Forelimb muscle (tissue), 1 donor: Measurements from ENCODE around the gene TRIOBP. TPM values are rescaled to one million over a fixed set of nuclear protein-coding genes. Genes with fewer than 3 reads are reported as not detected.

Experiments
- DNase-seq: peaks from one replicate; pipeline ENCODE4 v3.0.0-alpha.2; 2013; ENCODE audit warnings: low read depth
- polyA plus RNA-seq: library from polyadenylated mRNA; unstranded; fragments of 120-200 nt; gene quantifications from one replicate; pipeline ENCODE4 v1.2.1, GENCODE V29; 2013; ENCODE audit not compliant: insufficient read length

The TRIOBP gene
- polyA plus RNA-seq, 1 donor: 39.9 TPM

GRCh38 chr22:37805810-37806277 lies 109.0 kb downstream of the TRIOBP start:
- DNase-seq: no peak

- no peak for DNase-seq
These were observed 109.8 kb downstream of the TRIOBP start for GRCh38 chr22:37806409-37807333.

GRCh38 chr22:37807410-37808293 lies 110.8 kb downstream of the TRIOBP start, which contains the start of gene GCAT:
Gene GCAT, plus strand, starts transcription at chr22:37807934. Its CDS starts 34 bp downstream, at chr22:37807968.
- peak; percentile 82 for DNase-seq

- no peak for DNase-seq
These were observed 111.4 kb downstream of the TRIOBP start for GRCh38 chr22:37808294-37808657.

- no peak for DNase-seq
These were observed 113.0 kb downstream of the TRIOBP start for GRCh38 chr22:37809672-37810333.

GRCh38 chr22:37811867-37812266 lies 115.0 kb downstream of the TRIOBP start:
- no peak for DNase-seq

GRCh38 chr22:37812869-37813678 lies 116.2 kb downstream of the TRIOBP start:
- DNase-seq: no peak

- DNase-seq: no peak
These were observed 118.7 kb downstream of the TRIOBP start for GRCh38 chr22:37815593-37815992.

- DNase-seq: no peak
These were observed 119.8 kb downstream of the TRIOBP start for GRCh38 chr22:37816543-37817180.

- peak; percentile 39 for DNase-seq
These were observed 121.0 kb downstream of the TRIOBP start for GRCh38 chr22:37817705-37818408.

GRCh38 chr22:37818409-37819104 lies 121.7 kb downstream of the TRIOBP start:
- no peak for DNase-seq

GRCh38 chr22:37819105-37819433 lies 122.2 kb downstream of the TRIOBP start:
- DNase-seq: no peak

GRCh38 chr22:37820350-37820749 lies 123.5 kb downstream of the TRIOBP start:
- DNase-seq: no peak

GRCh38 chr22:37822079-37822833 lies 125.4 kb downstream of the TRIOBP start:
- DNase-seq: no peak

GRCh38 chr22:37823134-37823985 lies 126.5 kb downstream of the TRIOBP start, which contains the start of gene GALR3:
Gene GALR3, plus strand, starts transcription at chr22:37823382. Its CDS starts 25 bp downstream, at chr22:37823407.
- DNase-seq: no peak

GRCh38 chr22:37824674-37825641 lies 128.1 kb downstream of the TRIOBP start:
- no peak for DNase-seq
